ENCODE data around the gene PSMC1. TPM values are rescaled to one million over a fixed set of nuclear protein-coding genes. Genes with fewer than 3 reads are reported as not detected.

PSMC1 gene
- total and polyA plus RNA-seq, 10 of the 15 experiments (the other 5 are each of a cell fraction or from before 2014, with no cell fraction given): 97.4 to 286 (median 209) TPM

DNA sequence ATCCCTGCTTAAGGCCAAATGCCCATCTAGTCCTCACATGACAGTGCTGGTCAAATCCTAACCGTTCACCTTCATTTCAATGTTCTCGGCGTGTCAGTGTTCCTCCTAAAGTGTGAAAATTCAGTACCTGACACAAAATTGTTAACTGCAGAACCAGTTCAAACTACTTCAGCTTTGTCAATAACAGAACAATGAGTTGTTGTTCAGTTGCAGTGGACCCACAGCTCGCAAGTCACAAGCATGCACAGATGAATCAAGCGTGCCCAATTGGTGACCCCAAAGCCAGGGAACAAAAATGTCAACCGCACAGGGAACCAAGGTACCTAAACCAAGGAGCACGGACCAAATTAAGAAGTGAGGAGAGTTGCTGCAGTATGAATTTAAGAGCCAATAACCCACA lies 52.2 kb downstream of the PSMC1 start (continued):
- no peak for TF ChIP-seq ZBED1 (IDR thresholded peaks at IDR 0.05; ENCODE audit: borderline replicate concordance)
- TF ChIP-seq TCF7 (IDR thresholded peaks at IDR 0.05; ENCODE audit: borderline replicate concordance): no peak

DNA sequence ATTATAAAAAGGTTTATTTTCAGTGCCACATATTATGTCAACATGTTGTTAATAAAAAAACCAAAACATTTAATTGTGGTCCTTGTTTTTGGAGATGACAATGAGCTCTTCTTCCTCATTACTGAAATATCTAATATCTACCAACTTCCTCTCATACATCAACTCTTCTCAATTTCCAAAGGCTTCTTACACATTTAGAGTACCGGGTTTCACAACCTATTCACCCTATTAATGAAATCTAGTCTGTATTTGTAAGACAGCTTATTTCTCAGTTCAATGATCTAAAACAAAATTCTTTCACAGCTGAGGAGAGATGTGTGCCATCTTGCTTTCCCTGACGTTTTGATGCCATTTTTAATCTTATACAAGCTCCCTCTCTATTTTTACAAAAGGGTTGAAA lies 60.9 kb downstream of the PSMC1 start:
- ChIA-PET CTCF (no interaction called here), SMC1A (ENCODE audit: uncharacterized antibody, unreplicated experiment) (interaction anchor here (0.6 to 0.9 kb wide), 2 partner anchors 92 to 1470 kb away, joined by 3 read pairs; no protein-coding TSS in a partner anchor), POLR2A (no interaction called here), RAD21 (ENCODE audit: unreplicated experiment) (no interaction called here)
- Histone ChIP-seq H3K9me3 (replicated peaks; ENCODE audit: control insufficient read depth, insufficient read depth, low read length) (no peaks in the 10 kb centered on the region; the same call in 2 of the 3 replicates), H3K9ac (ENCODE audit: control insufficient read depth, insufficient read depth, low read length) (no peak overlapping the region), H3K4me2 (ENCODE audit: control insufficient read depth, insufficient read depth) (no peak overlapping the region), H4K20me1 (ENCODE audit: control insufficient read depth, insufficient read depth) (no peaks in the 10 kb centered on the region), H3K4me1 (ENCODE audit: control insufficient read depth, insufficient read depth, low read length) (no peaks in the 10 kb centered on the region), H3K79me2 (ENCODE audit: control insufficient read depth, insufficient read depth, low read length) (no peaks in the 10 kb centered on the region), H3K27ac (ENCODE audit: control insufficient read depth, insufficient read depth) (no peak overlapping the region), H3K4me3 (no peak overlapping the region), H3K36me3 (ENCODE audit: control insufficient read depth in 2 of 2, insufficient read depth in 2 of 2, low read length in 1 of 2) (peaks cover 4 to 9% of the 10 kb centered on the region in 2 experiments), H2AFZ (ENCODE audit: control insufficient read depth, low read depth, low read length) (no peak overlapping the region), H3K27me3 (replicated peaks in 1 of 2; ENCODE audit: control insufficient read depth in 2 of 2, insufficient read depth in 2 of 2, low read length in 1 of 2) (no peaks in the 10 kb centered on the region)
- intact Hi-C loops (cut with micrococcal nuclease; ENCODE audit: unreplicated experiment) (no loop called here), in situ Hi-C loops (cut with MboI) (no loop called here)
- BruUV-seq (replicated peaks): no TSS peak
- 80% methylated on average over 2 of the region's 2 CpGs for WGBS (ENCODE audit: insufficient coverage, insufficient replicate concordance, low lambda C conversion rate, missing lambda C conversion rate)
- no peak for TF ChIP-seq ETV6 (conservative IDR thresholded peaks at IDR 0.05 in 1 of 2, IDR thresholded peaks at IDR 0.05 in 1 of 2; ENCODE audit: borderline replicate concordance in 1 of 2, low read depth in 1 of 2)
- no peak for TF ChIP-seq SREBF1 (IDR thresholded peaks at IDR 0.05; ENCODE audit: low read length)
- TF ChIP-seq, protein P1, sequence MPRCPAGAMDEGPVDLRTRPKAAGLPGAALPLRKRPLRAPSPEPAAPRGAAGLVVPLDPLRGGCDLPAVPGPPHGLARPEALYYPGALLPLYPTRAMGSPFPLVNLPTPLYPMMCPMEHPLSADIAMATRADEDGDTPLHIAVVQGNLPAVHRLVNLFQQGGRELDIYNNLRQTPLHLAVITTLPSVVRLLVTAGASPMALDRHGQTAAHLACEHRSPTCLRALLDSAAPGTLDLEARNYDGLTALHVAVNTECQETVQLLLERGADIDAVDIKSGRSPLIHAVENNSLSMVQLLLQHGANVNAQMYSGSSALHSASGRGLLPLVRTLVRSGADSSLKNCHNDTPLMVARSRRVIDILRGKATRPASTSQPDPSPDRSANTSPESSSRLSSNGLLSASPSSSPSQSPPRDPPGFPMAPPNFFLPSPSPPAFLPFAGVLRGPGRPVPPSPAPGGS (IDR thresholded peaks at IDR 0.05; ENCODE audit: borderline replicate concordance, insufficient read depth, low read depth, low read length, poor library complexity, severe bottlenecking): no peak
- no peak for TF ChIP-seq CHD4 (IDR thresholded peaks at IDR 0.05)
- no peak for TF ChIP-seq GABPA (IDR thresholded peaks at IDR 0.05; ENCODE audit: low read depth)
- TF ChIP-seq SRF (IDR thresholded peaks at IDR 0.05; ENCODE audit: low read depth in 2 of 2, low read length in 2 of 2): no peak
- TF ChIP-seq, protein P2, sequence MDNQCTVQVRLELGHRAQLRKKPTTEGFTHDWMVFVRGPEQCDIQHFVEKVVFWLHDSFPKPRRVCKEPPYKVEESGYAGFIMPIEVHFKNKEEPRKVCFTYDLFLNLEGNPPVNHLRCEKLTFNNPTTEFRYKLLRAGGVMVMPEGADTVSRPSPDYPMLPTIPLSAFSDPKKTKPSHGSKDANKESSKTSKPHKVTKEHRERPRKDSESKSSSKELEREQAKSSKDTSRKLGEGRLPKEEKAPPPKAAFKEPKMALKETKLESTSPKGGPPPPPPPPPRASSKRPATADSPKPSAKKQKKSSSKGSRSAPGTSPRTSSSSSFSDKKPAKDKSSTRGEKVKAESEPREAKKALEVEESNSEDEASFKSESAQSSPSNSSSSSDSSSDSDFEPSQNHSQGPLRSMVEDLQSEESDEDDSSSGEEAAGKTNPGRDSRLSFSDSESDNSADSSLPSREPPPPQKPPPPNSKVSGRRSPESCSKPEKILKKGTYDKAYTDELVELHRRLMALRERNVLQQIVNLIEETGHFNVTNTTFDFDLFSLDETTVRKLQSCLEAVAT (IDR thresholded peaks at IDR 0.05): no peak
- TF ChIP-seq, protein P3, sequence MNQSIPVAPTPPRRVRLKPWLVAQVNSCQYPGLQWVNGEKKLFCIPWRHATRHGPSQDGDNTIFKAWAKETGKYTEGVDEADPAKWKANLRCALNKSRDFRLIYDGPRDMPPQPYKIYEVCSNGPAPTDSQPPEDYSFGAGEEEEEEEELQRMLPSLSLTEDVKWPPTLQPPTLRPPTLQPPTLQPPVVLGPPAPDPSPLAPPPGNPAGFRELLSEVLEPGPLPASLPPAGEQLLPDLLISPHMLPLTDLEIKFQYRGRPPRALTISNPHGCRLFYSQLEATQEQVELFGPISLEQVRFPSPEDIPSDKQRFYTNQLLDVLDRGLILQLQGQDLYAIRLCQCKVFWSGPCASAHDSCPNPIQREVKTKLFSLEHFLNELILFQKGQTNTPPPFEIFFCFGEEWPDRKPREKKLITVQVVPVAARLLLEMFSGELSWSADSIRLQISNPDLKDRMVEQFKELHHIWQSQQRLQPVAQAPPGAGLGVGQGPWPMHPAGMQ (IDR thresholded peaks at IDR 0.05; ENCODE audit: borderline replicate concordance): no peak
- TF ChIP-seq, protein P4, sequence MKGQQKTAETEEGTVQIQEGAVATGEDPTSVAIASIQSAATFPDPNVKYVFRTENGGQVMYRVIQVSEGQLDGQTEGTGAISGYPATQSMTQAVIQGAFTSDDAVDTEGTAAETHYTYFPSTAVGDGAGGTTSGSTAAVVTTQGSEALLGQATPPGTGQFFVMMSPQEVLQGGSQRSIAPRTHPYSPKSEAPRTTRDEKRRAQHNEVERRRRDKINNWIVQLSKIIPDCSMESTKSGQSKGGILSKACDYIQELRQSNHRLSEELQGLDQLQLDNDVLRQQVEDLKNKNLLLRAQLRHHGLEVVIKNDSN (IDR thresholded peaks at IDR 0.05; ENCODE audit: borderline replicate concordance, extremely low read length, insufficient read depth, low read depth, low read length): no peak
- TF ChIP-seq HDGF (IDR thresholded peaks at IDR 0.05): no peak
- TF ChIP-seq FOXM1 (IDR thresholded peaks at IDR 0.05; ENCODE audit: low read depth, low read length): no peak
- no peak for TF ChIP-seq PAX8 (IDR thresholded peaks at IDR 0.05)
- TF ChIP-seq MTA3 (IDR thresholded peaks at IDR 0.05; ENCODE audit: borderline replicate concordance, low read length): no peak
- no peak for TF ChIP-seq MEF2A (IDR thresholded peaks at IDR 0.05; ENCODE audit: insufficient read depth, low read depth, low read length)
- no peak for TF ChIP-seq SMC3 (IDR thresholded peaks at IDR 0.05; ENCODE audit: borderline replicate concordance, low read length)
- ATAC-seq: no peak
- no peak for DNase-seq (ENCODE audit: low read depth, low spot score)
- no peak for FAIRE-seq
